ENCODE data around the gene TOX3. TPM values are rescaled to one million over a fixed set of nuclear protein-coding genes. Genes with fewer than 3 reads are reported as not detected.

The TOX3 gene
- total and polyA plus RNA-seq, 2 of the 13 experiments (the other 11 are each of a cell fraction or from before 2014, with no cell fraction given): 14.5 to 98.6 TPM

GRCh38 chr16:52548261-52549010 is 1.5 kb upstream of the TOX3 start (continued):
- TF ChIP-seq DZIP1 (CRISPR knock-in tag; IDR thresholded peaks at IDR 0.05) (no peak), FOXM1 (CRISPR knock-in tag; IDR thresholded peaks at IDR 0.05) (no peak), THRA (CRISPR knock-in tag; IDR thresholded peaks at IDR 0.05; ENCODE audit: borderline replicate concordance) (peak; percentile 52; the same call in 1 of the 2 replicates), LRRFIP1 (CRISPR knock-in tag; conservative IDR thresholded peaks at IDR 0.05) (no peak), ZFAT (CRISPR knock-in tag; conservative IDR thresholded peaks at IDR 0.05) (no peak)
